Peyer's patch (tissue), 4 donors: ENCODE measurements around the gene CD2AP.

Experiments used
- POLR2A ChIP-seq, 2 donors: fragments of 450-650 bp; IDR thresholded peaks; one replicate each; pipeline ENCODE4 v1.5.1; 2017; ENCODE audit warnings: antibody characterized with exemption in 2 of 2, mild to moderate bottlenecking in 2 of 2, moderate library complexity in 2 of 2
- TF ChIP-seq, protein P1 (sequence below), 6 experiments: fragments of 450-650 bp in 4 of 6; fragments of 200-600 bp in 2 of 6; sonication (generic) in 1 of 6; IDR thresholded peaks; one replicate each; pipeline ENCODE4 v1.5.1; 2017 to 2019; ENCODE audit warnings: antibody characterized with exemption in 6 of 6, mild to moderate bottlenecking in 3 of 6, moderate library complexity in 1 of 6

DNA sequence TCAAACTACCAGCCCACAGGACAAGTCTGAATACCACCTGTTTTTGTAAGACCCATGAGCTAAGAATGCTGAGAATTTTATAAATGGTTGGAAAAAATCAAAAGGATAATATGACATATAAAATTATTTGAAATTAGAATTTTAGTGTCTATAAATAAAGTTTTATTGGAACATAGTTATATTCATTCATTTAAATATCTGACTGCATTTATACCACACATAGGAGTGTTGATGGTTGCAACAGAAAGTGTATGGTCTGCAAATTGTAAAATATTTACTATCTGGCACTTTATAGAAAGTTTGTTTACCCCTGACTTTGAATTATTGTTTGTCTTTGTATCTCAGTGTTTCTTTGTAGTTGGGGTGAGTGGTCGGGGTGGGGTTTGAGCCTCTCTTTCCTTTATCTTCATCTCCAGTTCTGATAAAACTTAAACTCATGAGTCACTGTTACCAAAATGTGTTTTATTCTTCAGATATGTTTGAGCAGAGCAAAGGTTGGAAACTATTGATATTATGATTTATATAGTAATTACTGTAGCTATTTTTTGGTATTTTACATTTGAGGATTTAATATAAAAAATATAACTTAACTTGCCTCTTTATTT, 55.5 kb downstream of the CD2AP start:
- TF ChIP-seq, protein P1, sequence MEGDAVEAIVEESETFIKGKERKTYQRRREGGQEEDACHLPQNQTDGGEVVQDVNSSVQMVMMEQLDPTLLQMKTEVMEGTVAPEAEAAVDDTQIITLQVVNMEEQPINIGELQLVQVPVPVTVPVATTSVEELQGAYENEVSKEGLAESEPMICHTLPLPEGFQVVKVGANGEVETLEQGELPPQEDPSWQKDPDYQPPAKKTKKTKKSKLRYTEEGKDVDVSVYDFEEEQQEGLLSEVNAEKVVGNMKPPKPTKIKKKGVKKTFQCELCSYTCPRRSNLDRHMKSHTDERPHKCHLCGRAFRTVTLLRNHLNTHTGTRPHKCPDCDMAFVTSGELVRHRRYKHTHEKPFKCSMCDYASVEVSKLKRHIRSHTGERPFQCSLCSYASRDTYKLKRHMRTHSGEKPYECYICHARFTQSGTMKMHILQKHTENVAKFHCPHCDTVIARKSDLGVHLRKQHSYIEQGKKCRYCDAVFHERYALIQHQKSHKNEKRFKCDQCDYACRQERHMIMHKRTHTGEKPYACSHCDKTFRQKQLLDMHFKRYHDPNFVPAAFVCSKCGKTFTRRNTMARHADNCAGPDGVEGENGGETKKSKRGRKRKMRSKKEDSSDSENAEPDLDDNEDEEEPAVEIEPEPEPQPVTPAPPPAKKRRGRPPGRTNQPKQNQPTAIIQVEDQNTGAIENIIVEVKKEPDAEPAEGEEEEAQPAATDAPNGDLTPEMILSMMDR (IDR thresholded peaks at IDR 0.05) = no peak
- TF ChIP-seq POLR2A (IDR thresholded peaks at IDR 0.05) = no peak
